Thoracic aorta (tissue), 2 donors: Measurements from ENCODE around the gene CRACDL. TPM values are rescaled to one million over a fixed set of nuclear protein-coding genes. Genes with fewer than 3 reads are reported as not detected.

Experiments
- ATAC-seq: fragments of 150-250 bp; one replicate; pipeline ENCODE4 v1.8.0; 2017; ENCODE audit warnings: low read depth; ENCODE audit not compliant: insufficient number of reproducible peaks, low FRiP score
- DNase-seq: peaks from one replicate; pipeline ENCODE4 v3.0.0-alpha.2; 2020; ENCODE audit warnings: low spot score
- H3K27ac ChIP-seq, 2 donors: fragments of 200-600 bp; sonication (generic); 1 replicate in 1 of 2; 2 replicates in 1 of 2; pipeline ENCODE4 v1.5.1; 2016; ENCODE audit warnings: mild to moderate bottlenecking in 2 of 2, moderate library complexity in 2 of 2
- H3K27me3 ChIP-seq: fragments of 200-600 bp; sonication (generic); replicated peaks from 2 replicates; pipeline ENCODE4 v1.6.0; 2016; ENCODE audit warnings: mild to moderate bottlenecking; ENCODE audit not compliant: insufficient read depth
- H3K36me3 ChIP-seq: fragments of 200-600 bp; sonication (generic); one replicate; pipeline ENCODE4 v1.5.1; 2016
- H3K4me1 ChIP-seq, 2 donors: fragments of 200-600 bp; sonication (generic); 1 replicate in 1 of 2; 2 replicates in 1 of 2; pipeline versions ENCODE4 v1.5.1 to v1.6.0; 2016; ENCODE audit warnings: low read depth in 2 of 2, mild to moderate bottlenecking in 1 of 2; ENCODE audit not compliant: control insufficient read depth in 1 of 2
- H3K4me3 ChIP-seq: fragments of 200-600 bp; sonication (generic); 2 replicates; pipeline ENCODE4 v1.5.1; 2016; ENCODE audit warnings: mild to moderate bottlenecking
- H3K9me3 ChIP-seq: fragments of 200-600 bp; sonication (generic); 2 replicates; pipeline ENCODE4 v1.5.1; 2016
- CTCF ChIP-seq: fragments of 200-600 bp; sonication (generic); IDR thresholded peaks from one replicate; pipeline ENCODE4 v1.5.1; 2019; ENCODE audit warnings: antibody characterized with exemption
- total RNA-seq, 2 donors: library from RNA; depleted of rRNA; stranded (reverse); fragments of >200 nt; gene quantifications; one replicate each; pipeline versions ENCODE4 v1.1.0 to v1.2.3, GENCODE V29; 2016

Gene CRACDL
- total RNA-seq, 2 donors from 2014 or later, result 1.9 to 5.9 TPM

GRCh38 chr2:98833172-98833916 is 102.7 kb downstream of the CRACDL start:
- DNase-seq (no peak), ATAC-seq (no peak)
- no peaks in the 10 kb centered on the region for H3K27me3 ChIP-seq
- no peak overlapping the region for H3K27ac ChIP-seq
- no peaks in the 10 kb centered on the region for H3K4me1 ChIP-seq
- H3K9me3 ChIP-seq, result no peaks in the 10 kb centered on the region
- no peak overlapping the region for H3K4me3 ChIP-seq
- no peak for TF ChIP-seq CTCF
- no peaks in the 10 kb centered on the region for H3K36me3 ChIP-seq

- H3K27ac ChIP-seq, result no peak overlapping the region
- no peaks in the 10 kb centered on the region for H3K9me3 ChIP-seq
- no peaks in the 10 kb centered on the region for H3K36me3 ChIP-seq
- no peak for ATAC-seq
- no peak for TF ChIP-seq CTCF
- no peak overlapping the region for H3K4me3 ChIP-seq
- no peaks in the 10 kb centered on the region for H3K27me3 ChIP-seq
- DNase-seq, result no peak
- no peaks in the 10 kb centered on the region for H3K4me1 ChIP-seq
Observed at GRCh38 chr2:98832172-98832571, 103.9 kb downstream of the CRACDL start.

GRCh38 chr2:98830571-98831145 is 105.4 kb downstream of the CRACDL start:
- Histone ChIP-seq H3K4me1 (no peaks in the 10 kb centered on the region), H3K4me3 (no peak overlapping the region), H3K27me3 (no peaks in the 10 kb centered on the region), H3K9me3 (no peaks in the 10 kb centered on the region), H3K36me3 (no peaks in the 10 kb centered on the region), H3K27ac (no peak overlapping the region)
- ATAC-seq, result no peak
- no peak for DNase-seq
- no peak for TF ChIP-seq CTCF

- no peak for TF ChIP-seq CTCF
- Histone ChIP-seq H3K4me3 (no peak overlapping the region), H3K4me1 (peaks cover 0 to 8% of the 10 kb centered on the region in 2 donors), H3K27ac (no peak overlapping the region), H3K36me3 (no peaks in the 10 kb centered on the region), H3K27me3 (no peaks in the 10 kb centered on the region), H3K9me3 (no peaks in the 10 kb centered on the region)
- DNase-seq, result no peak
- no peak for ATAC-seq
Observed at GRCh38 chr2:98829581-98830270, 106.3 kb downstream of the CRACDL start.

- no peak overlapping the region for H3K27ac ChIP-seq
- H3K9me3 ChIP-seq, result no peaks in the 10 kb centered on the region
- ATAC-seq (no peak), DNase-seq (no peak)
- peaks cover 0 to 12% of the 10 kb centered on the region in 2 donors for H3K4me1 ChIP-seq
- no peak for TF ChIP-seq CTCF
- H3K27me3 ChIP-seq, result no peaks in the 10 kb centered on the region
- H3K4me3 ChIP-seq, result no peak overlapping the region
- H3K36me3 ChIP-seq, result no peaks in the 10 kb centered on the region
Observed at GRCh38 chr2:98828793-98829371, 107.1 kb downstream of the CRACDL start.
